HepG2 (cell line): Measurements from ENCODE around the gene RAD51. TPM values are rescaled to one million over a fixed set of nuclear protein-coding genes. Genes with fewer than 3 reads are reported as not detected.

ENCODE experiments used
- ELF3 ChIP-seq: IDR thresholded peaks from 2 replicates; pipeline ENCODE4 v1.6.1; 2016; ENCODE audit warnings: missing genetic modification reagents, missing compliant biosample characterization
- IRX3 ChIP-seq: sonication (generic); formaldehyde crosslinking; IDR thresholded peaks from 2 replicates; pipeline ENCODE4 v1.8.1; 2023; ENCODE audit warnings: mild to moderate bottlenecking, low read depth, missing genetic modification reagents, borderline replicate concordance
- SMAD1 ChIP-seq: sonication (generic); formaldehyde crosslinking; IDR thresholded peaks from 2 replicates; pipeline ENCODE4 v1.4.0; 2020; ENCODE audit warnings: missing genetic modification reagents, low read depth, mild to moderate bottlenecking, borderline replicate concordance
- ZC3H4 ChIP-seq: sonication (generic); formaldehyde crosslinking; IDR thresholded peaks from 2 replicates; pipeline ENCODE4 v1.4.0; 2020; ENCODE audit warnings: missing genetic modification reagents, borderline replicate concordance
- ZNF709 ChIP-seq: sonication (generic); formaldehyde crosslinking; IDR thresholded peaks from 2 replicates; pipeline ENCODE4 v1.5.0; 2020; ENCODE audit warnings: mild to moderate bottlenecking, missing genetic modification reagents
- polyA plus RNA-seq, 8 experiments: library from polyadenylated mRNA; depleted of rRNA in 3 of 8; stranded (reverse) in 7 of 8; unstranded in 1 of 8; fragments of >200 nt; fragmentation: Illumina TruSeq in 4 of 8; extraction: Trizol in 4 of 8; gene quantifications; 2 replicates each; pipeline versions ENCODE4 v1.2.1 to v1.2.3, GENCODE V29; 2011 to 2016; ENCODE audit warnings: low read depth in 4 of 8, missing spikeins in 1 of 8, mixed read lengths in 1 of 8; ENCODE audit not compliant: insufficient read depth in 1 of 8
- total RNA-seq, 5 experiments: library from RNA; depleted of rRNA; stranded (reverse); fragments of >200 nt; fragmentation: Illumina TruSeq; extraction: Trizol; gene quantifications; 2 replicates each; pipeline ENCODE4 v1.2.3, GENCODE V29; 2016; ENCODE audit warnings: low read depth in 1 of 5
- TF ChIP-seq, protein P1 (sequence below): sonication (generic); formaldehyde crosslinking; IDR thresholded peaks from 2 replicates; pipeline ENCODE4 v1.4.0; 2020; ENCODE audit warnings: missing genetic modification reagents
- TF ChIP-seq, protein P2 (sequence below): sonication (generic); formaldehyde crosslinking; IDR thresholded peaks from 2 replicates; pipeline ENCODE4 v1.4.0; 2020; ENCODE audit warnings: mild to moderate bottlenecking, missing genetic modification reagents
- TF ChIP-seq, protein P3 (sequence below): sonication (generic); formaldehyde crosslinking; IDR thresholded peaks from 2 replicates; pipeline ENCODE4 v1.8.1; 2023; ENCODE audit warnings: mild to moderate bottlenecking, missing genetic modification reagents
- TF ChIP-seq, protein P4 (sequence below): IDR thresholded peaks from 2 replicates; pipeline ENCODE4 v1.6.1; 2012; ENCODE audit warnings: inconsistent platforms
- TF ChIP-seq, protein P5 (sequence below): sonication (generic); formaldehyde crosslinking; IDR thresholded peaks from 2 replicates; pipeline ENCODE4 v1.9.0; 2021; ENCODE audit warnings: mild to moderate bottlenecking, missing genetic modification reagents

Gene RAD51
- total and polyA plus RNA-seq, 2 of the 13 experiments (the other 11 are each of a cell fraction or from before 2014, with no cell fraction given) = 8.5 to 12.8 TPM

DNA sequence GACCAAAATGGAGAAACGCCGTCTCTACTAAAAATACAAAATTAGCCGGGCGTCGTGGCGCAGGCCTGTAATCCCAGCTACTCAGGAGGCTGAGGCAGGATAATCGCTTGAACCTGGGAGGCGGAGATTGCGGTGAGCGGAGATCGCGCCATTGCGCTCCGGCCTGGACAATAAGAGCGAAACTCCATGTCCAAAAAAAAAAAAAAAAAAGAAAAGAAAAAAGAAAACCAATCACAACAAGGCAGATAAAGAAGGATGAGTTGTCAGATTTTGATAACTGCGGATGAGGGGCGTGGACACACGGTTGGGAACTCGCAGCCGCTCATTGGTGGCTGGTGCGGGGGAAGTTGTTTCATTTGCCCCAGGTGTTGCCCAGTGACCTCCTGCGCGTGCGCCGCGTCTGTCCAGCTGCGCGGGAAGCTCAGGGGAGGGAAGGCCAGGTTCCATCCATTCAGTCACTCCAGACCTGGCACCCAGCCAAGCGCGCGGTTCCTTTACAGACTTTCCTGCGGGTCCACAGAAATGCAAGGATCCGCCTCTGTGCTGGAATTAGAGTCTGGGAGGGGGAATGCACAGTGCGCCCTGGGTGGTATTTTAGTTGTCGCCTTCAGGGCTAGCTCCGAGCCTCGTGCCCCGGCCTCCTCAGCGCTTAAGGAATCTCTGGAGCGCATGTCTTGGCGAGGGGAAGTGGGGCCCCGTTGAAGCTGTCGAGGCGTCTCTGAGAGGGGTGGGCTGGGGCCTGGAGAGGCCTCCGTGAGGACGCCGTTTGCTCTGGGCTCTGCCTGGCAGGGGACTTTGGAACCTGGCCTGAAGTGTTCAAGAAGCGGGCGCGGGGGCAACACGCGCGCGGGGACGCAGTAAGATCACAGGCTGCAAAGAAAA is 68.2 kb downstream of the RAD51 start (continued):
- TF ChIP-seq, protein P1, sequence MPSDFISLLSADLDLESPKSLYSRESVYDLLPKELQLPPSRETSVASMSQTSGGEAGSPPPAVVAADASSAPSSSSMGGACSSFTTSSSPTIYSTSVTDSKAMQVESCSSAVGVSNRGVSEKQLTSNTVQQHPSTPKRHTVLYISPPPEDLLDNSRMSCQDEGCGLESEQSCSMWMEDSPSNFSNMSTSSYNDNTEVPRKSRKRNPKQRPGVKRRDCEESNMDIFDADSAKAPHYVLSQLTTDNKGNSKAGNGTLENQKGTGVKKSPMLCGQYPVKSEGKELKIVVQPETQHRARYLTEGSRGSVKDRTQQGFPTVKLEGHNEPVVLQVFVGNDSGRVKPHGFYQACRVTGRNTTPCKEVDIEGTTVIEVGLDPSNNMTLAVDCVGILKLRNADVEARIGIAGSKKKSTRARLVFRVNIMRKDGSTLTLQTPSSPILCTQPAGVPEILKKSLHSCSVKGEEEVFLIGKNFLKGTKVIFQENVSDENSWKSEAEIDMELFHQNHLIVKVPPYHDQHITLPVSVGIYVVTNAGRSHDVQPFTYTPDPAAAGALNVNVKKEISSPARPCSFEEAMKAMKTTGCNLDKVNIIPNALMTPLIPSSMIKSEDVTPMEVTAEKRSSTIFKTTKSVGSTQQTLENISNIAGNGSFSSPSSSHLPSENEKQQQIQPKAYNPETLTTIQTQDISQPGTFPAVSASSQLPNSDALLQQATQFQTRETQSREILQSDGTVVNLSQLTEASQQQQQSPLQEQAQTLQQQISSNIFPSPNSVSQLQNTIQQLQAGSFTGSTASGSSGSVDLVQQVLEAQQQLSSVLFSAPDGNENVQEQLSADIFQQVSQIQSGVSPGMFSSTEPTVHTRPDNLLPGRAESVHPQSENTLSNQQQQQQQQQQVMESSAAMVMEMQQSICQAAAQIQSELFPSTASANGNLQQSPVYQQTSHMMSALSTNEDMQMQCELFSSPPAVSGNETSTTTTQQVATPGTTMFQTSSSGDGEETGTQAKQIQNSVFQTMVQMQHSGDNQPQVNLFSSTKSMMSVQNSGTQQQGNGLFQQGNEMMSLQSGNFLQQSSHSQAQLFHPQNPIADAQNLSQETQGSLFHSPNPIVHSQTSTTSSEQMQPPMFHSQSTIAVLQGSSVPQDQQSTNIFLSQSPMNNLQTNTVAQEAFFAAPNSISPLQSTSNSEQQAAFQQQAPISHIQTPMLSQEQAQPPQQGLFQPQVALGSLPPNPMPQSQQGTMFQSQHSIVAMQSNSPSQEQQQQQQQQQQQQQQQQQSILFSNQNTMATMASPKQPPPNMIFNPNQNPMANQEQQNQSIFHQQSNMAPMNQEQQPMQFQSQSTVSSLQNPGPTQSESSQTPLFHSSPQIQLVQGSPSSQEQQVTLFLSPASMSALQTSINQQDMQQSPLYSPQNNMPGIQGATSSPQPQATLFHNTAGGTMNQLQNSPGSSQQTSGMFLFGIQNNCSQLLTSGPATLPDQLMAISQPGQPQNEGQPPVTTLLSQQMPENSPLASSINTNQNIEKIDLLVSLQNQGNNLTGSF (CRISPR knock-in tag) = peak; percentile 48; the same call in 1 of the 2 replicates
- TF ChIP-seq, protein P2, sequence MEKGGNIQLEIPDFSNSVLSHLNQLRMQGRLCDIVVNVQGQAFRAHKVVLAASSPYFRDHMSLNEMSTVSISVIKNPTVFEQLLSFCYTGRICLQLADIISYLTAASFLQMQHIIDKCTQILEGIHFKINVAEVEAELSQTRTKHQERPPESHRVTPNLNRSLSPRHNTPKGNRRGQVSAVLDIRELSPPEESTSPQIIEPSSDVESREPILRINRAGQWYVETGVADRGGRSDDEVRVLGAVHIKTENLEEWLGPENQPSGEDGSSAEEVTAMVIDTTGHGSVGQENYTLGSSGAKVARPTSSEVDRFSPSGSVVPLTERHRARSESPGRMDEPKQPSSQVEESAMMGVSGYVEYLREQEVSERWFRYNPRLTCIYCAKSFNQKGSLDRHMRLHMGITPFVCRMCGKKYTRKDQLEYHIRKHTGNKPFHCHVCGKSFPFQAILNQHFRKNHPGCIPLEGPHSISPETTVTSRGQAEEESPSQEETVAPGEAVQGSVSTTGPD (CRISPR knock-in tag) = 0 out of 2 replicates have a peak, but pooled peaks have one; percentile 33
- TF ChIP-seq IRX3 (CRISPR knock-in tag) (peak; percentile 41; the same call in 1 of the 2 replicates), ELF3 (CRISPR knock-in tag) (0 out of 2 replicates have a peak, but pooled peaks have one; percentile 19), ZNF709 (CRISPR knock-in tag) (0 out of 2 replicates have a peak, but pooled peaks have one; percentile 25), ZC3H4 (CRISPR knock-in tag) (no peak; the same call in 1 of the 2 replicates), SMAD1 (CRISPR knock-in tag) (no peak)
- TF ChIP-seq, protein P3, sequence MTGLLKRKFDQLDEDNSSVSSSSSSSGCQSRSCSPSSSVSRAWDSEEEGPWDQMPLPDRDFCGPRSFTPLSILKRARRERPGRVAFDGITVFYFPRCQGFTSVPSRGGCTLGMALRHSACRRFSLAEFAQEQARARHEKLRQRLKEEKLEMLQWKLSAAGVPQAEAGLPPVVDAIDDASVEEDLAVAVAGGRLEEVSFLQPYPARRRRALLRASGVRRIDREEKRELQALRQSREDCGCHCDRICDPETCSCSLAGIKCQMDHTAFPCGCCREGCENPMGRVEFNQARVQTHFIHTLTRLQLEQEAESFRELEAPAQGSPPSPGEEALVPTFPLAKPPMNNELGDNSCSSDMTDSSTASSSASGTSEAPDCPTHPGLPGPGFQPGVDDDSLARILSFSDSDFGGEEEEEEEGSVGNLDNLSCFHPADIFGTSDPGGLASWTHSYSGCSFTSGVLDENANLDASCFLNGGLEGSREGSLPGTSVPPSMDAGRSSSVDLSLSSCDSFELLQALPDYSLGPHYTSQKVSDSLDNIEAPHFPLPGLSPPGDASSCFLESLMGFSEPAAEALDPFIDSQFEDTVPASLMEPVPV (CRISPR knock-in tag) = peak; percentile 79; the same call in 1 of the 2 replicates
- TF ChIP-seq, protein P4, sequence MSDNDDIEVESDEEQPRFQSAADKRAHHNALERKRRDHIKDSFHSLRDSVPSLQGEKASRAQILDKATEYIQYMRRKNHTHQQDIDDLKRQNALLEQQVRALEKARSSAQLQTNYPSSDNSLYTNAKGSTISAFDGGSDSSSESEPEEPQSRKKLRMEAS = peak; percentile 95
- TF ChIP-seq, protein P5, sequence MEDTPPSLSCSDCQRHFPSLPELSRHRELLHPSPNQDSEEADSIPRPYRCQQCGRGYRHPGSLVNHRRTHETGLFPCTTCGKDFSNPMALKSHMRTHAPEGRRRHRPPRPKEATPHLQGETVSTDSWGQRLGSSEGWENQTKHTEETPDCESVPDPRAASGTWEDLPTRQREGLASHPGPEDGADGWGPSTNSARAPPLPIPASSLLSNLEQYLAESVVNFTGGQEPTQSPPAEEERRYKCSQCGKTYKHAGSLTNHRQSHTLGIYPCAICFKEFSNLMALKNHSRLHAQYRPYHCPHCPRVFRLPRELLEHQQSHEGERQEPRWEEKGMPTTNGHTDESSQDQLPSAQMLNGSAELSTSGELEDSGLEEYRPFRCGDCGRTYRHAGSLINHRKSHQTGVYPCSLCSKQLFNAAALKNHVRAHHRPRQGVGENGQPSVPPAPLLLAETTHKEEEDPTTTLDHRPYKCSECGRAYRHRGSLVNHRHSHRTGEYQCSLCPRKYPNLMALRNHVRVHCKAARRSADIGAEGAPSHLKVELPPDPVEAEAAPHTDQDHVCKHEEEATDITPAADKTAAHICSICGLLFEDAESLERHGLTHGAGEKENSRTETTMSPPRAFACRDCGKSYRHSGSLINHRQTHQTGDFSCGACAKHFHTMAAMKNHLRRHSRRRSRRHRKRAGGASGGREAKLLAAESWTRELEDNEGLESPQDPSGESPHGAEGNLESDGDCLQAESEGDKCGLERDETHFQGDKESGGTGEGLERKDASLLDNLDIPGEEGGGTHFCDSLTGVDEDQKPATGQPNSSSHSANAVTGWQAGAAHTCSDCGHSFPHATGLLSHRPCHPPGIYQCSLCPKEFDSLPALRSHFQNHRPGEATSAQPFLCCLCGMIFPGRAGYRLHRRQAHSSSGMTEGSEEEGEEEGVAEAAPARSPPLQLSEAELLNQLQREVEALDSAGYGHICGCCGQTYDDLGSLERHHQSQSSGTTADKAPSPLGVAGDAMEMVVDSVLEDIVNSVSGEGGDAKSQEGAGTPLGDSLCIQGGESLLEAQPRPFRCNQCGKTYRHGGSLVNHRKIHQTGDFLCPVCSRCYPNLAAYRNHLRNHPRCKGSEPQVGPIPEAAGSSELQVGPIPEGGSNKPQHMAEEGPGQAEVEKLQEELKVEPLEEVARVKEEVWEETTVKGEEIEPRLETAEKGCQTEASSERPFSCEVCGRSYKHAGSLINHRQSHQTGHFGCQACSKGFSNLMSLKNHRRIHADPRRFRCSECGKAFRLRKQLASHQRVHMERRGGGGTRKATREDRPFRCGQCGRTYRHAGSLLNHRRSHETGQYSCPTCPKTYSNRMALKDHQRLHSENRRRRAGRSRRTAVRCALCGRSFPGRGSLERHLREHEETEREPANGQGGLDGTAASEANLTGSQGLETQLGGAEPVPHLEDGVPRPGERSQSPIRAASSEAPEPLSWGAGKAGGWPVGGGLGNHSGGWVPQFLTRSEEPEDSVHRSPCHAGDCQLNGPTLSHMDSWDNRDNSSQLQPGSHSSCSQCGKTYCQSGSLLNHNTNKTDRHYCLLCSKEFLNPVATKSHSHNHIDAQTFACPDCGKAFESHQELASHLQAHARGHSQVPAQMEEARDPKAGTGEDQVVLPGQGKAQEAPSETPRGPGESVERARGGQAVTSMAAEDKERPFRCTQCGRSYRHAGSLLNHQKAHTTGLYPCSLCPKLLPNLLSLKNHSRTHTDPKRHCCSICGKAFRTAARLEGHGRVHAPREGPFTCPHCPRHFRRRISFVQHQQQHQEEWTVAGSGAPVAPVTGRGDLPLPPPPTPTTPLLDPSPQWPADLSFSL (CRISPR knock-in tag) = peak; percentile 35; the same call in 1 of the 2 replicates
